Ishikawa (cell line): Measurements from ENCODE around the gene NOX5.

Experiments used
- CEBPB ChIP-seq: IDR thresholded peaks from 2 replicates; pipeline ENCODE4 v1.6.1; 2012
- CREB1 ChIP-seq: IDR thresholded peaks from 2 replicates; pipeline ENCODE4 v1.6.1; 2012; ENCODE audit warnings: low read depth
- EGR1 ChIP-seq: IDR thresholded peaks from 2 replicates; pipeline ENCODE4 v1.6.1; 2012
- EP300 ChIP-seq: IDR thresholded peaks from 2 replicates; pipeline ENCODE4 v1.6.1; 2012; ENCODE audit warnings: borderline replicate concordance
- FOXM1 ChIP-seq: IDR thresholded peaks from 2 replicates; pipeline ENCODE4 v1.6.1; 2012; ENCODE audit warnings: low read depth, borderline replicate concordance
- NFIC ChIP-seq: IDR thresholded peaks from 2 replicates; pipeline ENCODE4 v1.6.1; 2012
- RAD21 ChIP-seq: IDR thresholded peaks from 2 replicates; pipeline ENCODE4 v1.6.1; 2012; ENCODE audit warnings: low read depth
- TAF1 ChIP-seq: IDR thresholded peaks from 2 replicates; pipeline ENCODE4 v1.6.1; 2012; ENCODE audit warnings: low read depth, mild to moderate bottlenecking
- TCF12 ChIP-seq: IDR thresholded peaks from 2 replicates; pipeline ENCODE4 v1.6.1; 2012; ENCODE audit warnings: low read depth
- TEAD4 ChIP-seq: IDR thresholded peaks from 2 replicates; pipeline ENCODE4 v1.6.1; 2012
- YY1 ChIP-seq: IDR thresholded peaks from 2 replicates; pipeline ENCODE4 v1.6.1; 2012; ENCODE audit warnings: low read depth
- ZBTB7A ChIP-seq: IDR thresholded peaks from 2 replicates; pipeline ENCODE4 v1.6.1; 2012; ENCODE audit warnings: low read depth
- TF ChIP-seq, protein P1 (sequence below): IDR thresholded peaks from 2 replicates; pipeline ENCODE4 v1.6.1; 2012
- TF ChIP-seq, protein P2 (sequence below): IDR thresholded peaks from 2 replicates; pipeline ENCODE4 v1.6.1; 2012
- TF ChIP-seq, protein P3 (sequence below): IDR thresholded peaks from 2 replicates; pipeline ENCODE4 v1.6.1; 2012; ENCODE audit warnings: low read depth, mild to moderate bottlenecking

Gene NOX5

DNA sequence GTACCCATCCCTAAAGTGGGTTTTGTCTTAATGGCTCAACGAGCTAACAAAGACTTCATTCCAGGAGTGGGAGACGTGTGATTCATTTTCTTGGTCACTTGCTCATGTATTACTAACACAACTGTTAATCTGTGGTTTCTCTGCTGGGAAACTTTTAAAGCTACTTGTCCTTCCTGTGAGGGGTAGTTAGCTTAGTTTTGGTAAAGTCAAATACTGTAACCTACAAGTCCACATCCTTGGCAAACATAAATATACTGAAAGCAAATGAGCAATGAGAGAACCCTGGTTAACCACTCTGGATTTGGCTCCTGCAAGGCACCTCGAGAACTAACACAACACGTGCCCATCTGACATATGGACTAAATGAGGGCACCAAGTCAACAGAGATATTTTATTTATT is 19.9 kb downstream of the NOX5 start:
- TF ChIP-seq FOXM1 (no peak), EP300 (no peak), TAF1 (no peak)
- TF ChIP-seq, protein P1, sequence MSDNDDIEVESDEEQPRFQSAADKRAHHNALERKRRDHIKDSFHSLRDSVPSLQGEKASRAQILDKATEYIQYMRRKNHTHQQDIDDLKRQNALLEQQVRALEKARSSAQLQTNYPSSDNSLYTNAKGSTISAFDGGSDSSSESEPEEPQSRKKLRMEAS = no peak

DNA sequence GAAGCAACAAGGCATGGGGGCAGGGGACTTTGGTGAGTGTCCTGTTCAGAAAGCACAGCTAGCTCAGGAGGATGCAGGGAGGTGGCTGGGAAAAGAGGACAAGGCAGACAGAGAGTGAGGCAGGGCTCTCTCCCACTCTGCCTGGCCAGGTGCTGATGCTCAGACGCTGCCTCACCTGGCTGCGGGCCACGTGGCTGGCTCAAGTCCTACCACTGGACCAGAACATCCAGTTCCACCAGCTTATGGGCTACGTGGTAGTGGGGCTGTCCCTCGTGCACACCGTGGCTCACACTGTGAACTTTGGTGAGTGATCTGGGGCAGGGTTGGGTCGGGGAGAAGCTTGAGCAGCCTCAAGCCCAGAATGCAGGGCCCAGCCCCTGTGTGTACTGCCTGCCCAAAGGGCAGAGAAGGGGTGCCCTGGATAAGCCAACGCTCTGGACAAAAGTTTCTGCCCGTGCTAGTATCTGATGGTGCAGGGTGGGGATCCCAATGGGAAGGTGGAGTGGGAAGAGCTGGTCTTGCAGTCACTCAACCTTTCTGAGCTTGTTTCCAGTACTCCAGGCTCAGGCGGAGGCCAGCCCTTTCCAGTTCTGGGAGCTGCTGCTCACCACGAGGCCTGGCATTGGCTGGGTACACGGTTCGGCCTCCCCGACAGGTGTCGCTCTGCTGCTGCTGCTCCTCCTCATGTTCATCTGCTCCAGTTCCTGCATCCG is 20.9 kb downstream of the NOX5 start:
- no peak for TF ChIP-seq EGR1
- no peak for TF ChIP-seq TEAD4
- TF ChIP-seq, protein P1 = peak; percentile 87
- TF ChIP-seq, protein P2, sequence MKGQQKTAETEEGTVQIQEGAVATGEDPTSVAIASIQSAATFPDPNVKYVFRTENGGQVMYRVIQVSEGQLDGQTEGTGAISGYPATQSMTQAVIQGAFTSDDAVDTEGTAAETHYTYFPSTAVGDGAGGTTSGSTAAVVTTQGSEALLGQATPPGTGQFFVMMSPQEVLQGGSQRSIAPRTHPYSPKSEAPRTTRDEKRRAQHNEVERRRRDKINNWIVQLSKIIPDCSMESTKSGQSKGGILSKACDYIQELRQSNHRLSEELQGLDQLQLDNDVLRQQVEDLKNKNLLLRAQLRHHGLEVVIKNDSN = peak; percentile 56; the same call in 1 of the 2 replicates
- peak; percentile 34; the same call in 1 of the 2 replicates for TF ChIP-seq TCF12
- no peak for TF ChIP-seq CREB1
- TF ChIP-seq NFIC = peak; percentile 67

DNA sequence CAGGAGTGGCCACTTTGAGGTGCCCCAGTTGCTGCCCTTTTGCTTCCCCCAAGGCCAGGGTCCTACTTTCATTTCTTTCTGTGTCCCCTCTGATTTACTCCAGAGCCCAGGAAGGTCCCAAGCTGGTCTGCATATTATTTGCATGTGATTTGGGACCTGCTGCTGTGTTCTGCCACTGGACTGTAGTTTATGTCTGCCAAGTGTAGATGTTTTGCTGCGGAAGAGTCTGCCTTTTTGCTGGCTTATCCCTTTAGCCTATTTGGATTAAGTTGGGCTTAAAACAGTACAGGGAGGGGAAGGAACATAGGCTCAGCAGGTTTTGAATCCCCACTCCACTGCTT is 21.4 kb downstream of the NOX5 start:
- TF ChIP-seq, protein P3, sequence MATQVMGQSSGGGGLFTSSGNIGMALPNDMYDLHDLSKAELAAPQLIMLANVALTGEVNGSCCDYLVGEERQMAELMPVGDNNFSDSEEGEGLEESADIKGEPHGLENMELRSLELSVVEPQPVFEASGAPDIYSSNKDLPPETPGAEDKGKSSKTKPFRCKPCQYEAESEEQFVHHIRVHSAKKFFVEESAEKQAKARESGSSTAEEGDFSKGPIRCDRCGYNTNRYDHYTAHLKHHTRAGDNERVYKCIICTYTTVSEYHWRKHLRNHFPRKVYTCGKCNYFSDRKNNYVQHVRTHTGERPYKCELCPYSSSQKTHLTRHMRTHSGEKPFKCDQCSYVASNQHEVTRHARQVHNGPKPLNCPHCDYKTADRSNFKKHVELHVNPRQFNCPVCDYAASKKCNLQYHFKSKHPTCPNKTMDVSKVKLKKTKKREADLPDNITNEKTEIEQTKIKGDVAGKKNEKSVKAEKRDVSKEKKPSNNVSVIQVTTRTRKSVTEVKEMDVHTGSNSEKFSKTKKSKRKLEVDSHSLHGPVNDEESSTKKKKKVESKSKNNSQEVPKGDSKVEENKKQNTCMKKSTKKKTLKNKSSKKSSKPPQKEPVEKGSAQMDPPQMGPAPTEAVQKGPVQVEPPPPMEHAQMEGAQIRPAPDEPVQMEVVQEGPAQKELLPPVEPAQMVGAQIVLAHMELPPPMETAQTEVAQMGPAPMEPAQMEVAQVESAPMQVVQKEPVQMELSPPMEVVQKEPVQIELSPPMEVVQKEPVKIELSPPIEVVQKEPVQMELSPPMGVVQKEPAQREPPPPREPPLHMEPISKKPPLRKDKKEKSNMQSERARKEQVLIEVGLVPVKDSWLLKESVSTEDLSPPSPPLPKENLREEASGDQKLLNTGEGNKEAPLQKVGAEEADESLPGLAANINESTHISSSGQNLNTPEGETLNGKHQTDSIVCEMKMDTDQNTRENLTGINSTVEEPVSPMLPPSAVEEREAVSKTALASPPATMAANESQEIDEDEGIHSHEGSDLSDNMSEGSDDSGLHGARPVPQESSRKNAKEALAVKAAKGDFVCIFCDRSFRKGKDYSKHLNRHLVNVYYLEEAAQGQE = no peak
- TF ChIP-seq TAF1 (no peak), RAD21 (no peak), YY1 (no peak), CREB1 (no peak), FOXM1 (no peak), TCF12 (no peak), CEBPB (no peak), NFIC (no peak), TEAD4 (no peak), EGR1 (no peak), EP300 (no peak), ZBTB7A (no peak)
- TF ChIP-seq, protein P2 = no peak

DNA sequence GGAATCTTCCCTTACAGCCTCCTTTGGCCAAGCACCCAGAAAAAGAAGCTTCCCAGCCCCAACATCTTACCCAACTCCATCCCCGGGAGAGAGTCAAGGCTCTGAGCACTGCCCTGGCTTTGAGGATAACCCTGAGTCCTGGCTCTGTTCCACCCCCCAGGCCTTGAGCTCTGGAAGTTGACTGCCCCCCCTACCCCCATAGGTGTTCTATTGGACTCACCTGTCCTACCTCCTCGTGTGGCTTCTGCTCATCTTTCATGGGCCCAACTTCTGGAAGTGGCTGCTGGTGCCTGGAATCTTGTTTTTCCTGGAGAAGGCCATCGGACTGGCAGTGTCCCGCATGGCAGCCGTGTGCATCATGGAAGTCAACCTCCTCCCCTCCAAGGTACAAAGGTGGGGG is 22.3 kb downstream of the NOX5 start:
- TF ChIP-seq FOXM1 (no peak), NFIC (no peak), RAD21 (no peak)
- TF ChIP-seq, protein P3 = no peak

DNA sequence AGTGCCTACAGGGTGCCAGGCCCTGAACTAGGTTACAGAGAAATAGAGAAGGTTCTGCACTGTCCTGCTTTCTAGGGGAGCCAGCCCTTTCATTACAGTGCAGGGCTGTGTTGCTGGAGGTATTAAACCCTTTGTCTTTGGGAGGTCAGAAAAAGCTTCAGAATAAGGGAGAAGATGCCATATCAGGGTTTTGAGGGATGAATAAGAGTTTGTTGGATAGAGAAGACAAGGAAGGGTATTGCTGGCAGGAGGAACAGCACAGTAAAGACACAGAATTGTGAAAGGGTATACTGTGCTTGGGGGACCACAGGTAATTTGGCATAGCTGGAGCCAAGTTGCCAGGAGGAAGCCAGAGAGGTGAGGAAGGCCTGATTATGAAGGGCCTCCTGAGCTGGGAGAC is 23.0 kb downstream of the NOX5 start:
- TF ChIP-seq YY1 = no peak

DNA sequence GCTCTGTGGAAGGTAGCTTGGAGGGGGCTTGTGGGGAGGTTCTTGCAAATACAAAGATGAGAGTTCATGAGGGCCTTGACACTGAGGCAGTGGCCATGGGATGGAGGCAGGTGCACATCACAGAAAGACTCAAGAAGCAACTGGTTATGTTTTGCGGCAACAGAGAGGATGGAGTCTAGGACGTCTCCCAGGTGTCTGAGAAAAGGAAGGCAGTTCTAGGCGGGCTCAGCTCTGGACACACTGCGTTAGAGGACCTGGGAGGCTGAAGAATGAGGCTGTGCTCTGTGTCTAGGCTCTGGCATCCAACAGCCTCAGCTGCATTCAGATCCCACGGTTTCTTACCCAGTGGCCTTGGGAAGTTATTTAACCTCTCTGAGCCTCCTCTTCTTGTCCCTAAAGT is 23.5 kb downstream of the NOX5 start:
- TF ChIP-seq ZBTB7A = no peak
- TF ChIP-seq, protein P3 = no peak
- TF ChIP-seq, protein P2 = no peak
- TF ChIP-seq, protein P1 = no peak
